Erythroblast (primary cell): ENCODE results near the gene IDUA.

Experiments
- DNase-seq, 2 experiments: peaks; one replicate each; lab custom pipeline; 2025; lab: John Stamatoyannopoulos, UW
- GATA1 ChIP-seq: IDR thresholded peaks from 2 replicates; pipeline ENCODE4 v1.6.1; 2011; ENCODE audit warnings: low read depth, mild to moderate bottlenecking, control low read depth, low read length, moderate library complexity
- POLR2A ChIP-seq: IDR thresholded peaks from 2 replicates; pipeline ENCODE4 v1.6.1; 2011; ENCODE audit warnings: mild to moderate bottlenecking, low read length

The IDUA gene

GRCh38 chr4:960140-960635 lies 26.7 kb upstream of the IDUA start:
- no peak for TF ChIP-seq POLR2A
- TF ChIP-seq GATA1 = no peak
- no peak for DNase-seq

GRCh38 chr4:960636-961350 lies 26.1 kb upstream of the IDUA start:
- no peak for DNase-seq
- TF ChIP-seq POLR2A (no peak), GATA1 (no peak)

- DNase-seq = no peak
- no peak for TF ChIP-seq GATA1
- TF ChIP-seq POLR2A = no peak
Measured at GRCh38 chr4:961351-962230, 25.3 kb upstream of the IDUA start.

- no peak for DNase-seq
- TF ChIP-seq GATA1 = no peak
- no peak for TF ChIP-seq POLR2A
Measured at GRCh38 chr4:962231-963208, 24.3 kb upstream of the IDUA start.

GRCh38 chr4:963276-964225 lies 23.3 kb upstream of the IDUA start:
- DNase-seq = no peak
- no peak for TF ChIP-seq POLR2A
- no peak for TF ChIP-seq GATA1

GRCh38 chr4:964346-965025 lies 22.4 kb upstream of the IDUA start:
- DNase-seq = no peak
- TF ChIP-seq GATA1 (no peak), POLR2A (no peak)

GRCh38 chr4:965048-965765 lies 21.6 kb upstream of the IDUA start:
- TF ChIP-seq GATA1 (no peak), POLR2A (no peak)
- DNase-seq = no peak

GRCh38 chr4:965766-966134 lies 21.1 kb upstream of the IDUA start:
- no peak for DNase-seq
- TF ChIP-seq GATA1 = no peak

GRCh38 chr4:966266-967112 lies 20.4 kb upstream of the IDUA start:
- no peak for DNase-seq
- TF ChIP-seq POLR2A (no peak), GATA1 (no peak)
